Aorta (tissue), 5 donors: ENCODE data around the gene DIRAS3. TPM values are rescaled to one million over a fixed set of nuclear protein-coding genes. Genes with fewer than 3 reads are reported as not detected.

ENCODE experiments used
- ATAC-seq: fragments of 200-7000 bp; cut with Tn5 transposase; one replicate; pipeline ENCODE4 v1.9.1; 2022; ENCODE audit warnings: moderate library complexity; ENCODE audit not compliant: low FRiP score
- DNase-seq, 2 donors: peaks; one replicate each; pipeline ENCODE4 v3.0.0-alpha.2; 2020
- H3K27ac ChIP-seq, 2 donors: one replicate each; pipeline ENCODE4 v1.5.1; 2013; ENCODE audit warnings: low read length in 2 of 2, mild to moderate bottlenecking in 2 of 2, moderate library complexity in 2 of 2, control low read depth in 1 of 2, inconsistent platforms in 1 of 2, low read depth in 1 of 2
- H3K27me3 ChIP-seq, 2 donors: one replicate each; pipeline ENCODE4 v1.6.1; 2013; ENCODE audit warnings: control low read depth in 1 of 2, low read length in 1 of 2, mild to moderate bottlenecking in 1 of 2, moderate library complexity in 1 of 2; ENCODE audit not compliant: insufficient read depth in 2 of 2, control insufficient read depth in 1 of 2
- H3K36me3 ChIP-seq, 2 donors: one replicate each; pipeline ENCODE4 v1.6.1; 2013; ENCODE audit warnings: control low read depth in 1 of 2, low read length in 1 of 2, mild to moderate bottlenecking in 1 of 2; ENCODE audit not compliant: insufficient read depth in 2 of 2, control insufficient read depth in 1 of 2
- H3K4me1 ChIP-seq, 2 donors: one replicate each; pipeline ENCODE4 v1.6.1; 2013; ENCODE audit warnings: low read length in 2 of 2, control low read depth in 1 of 2, mild to moderate bottlenecking in 1 of 2, moderate library complexity in 1 of 2; ENCODE audit not compliant: insufficient read depth in 2 of 2, control insufficient read depth in 1 of 2
- H3K4me3 ChIP-seq, 2 donors: one replicate each; pipeline ENCODE4 v1.5.1; 2013; ENCODE audit warnings: low read length in 2 of 2, control low read depth in 1 of 2, mild to moderate bottlenecking in 1 of 2
- H3K9me3 ChIP-seq: one replicate; pipeline ENCODE4 v1.6.1; 2013; ENCODE audit warnings: mild to moderate bottlenecking, low read length; ENCODE audit not compliant: control insufficient read depth
- WGBS, 2 donors: extraction: QIAGEN DNeasy Blood & Tissue Kit; methylation state at CpG; one replicate each; pipeline ENCODE4 v1.1.7; 2013; 5-methylcytosine and 5-hydroxymethylcytosine counted together
- intact Hi-C, 2 donors: fragments of 100-400 bp; cut with DNase I; formaldehyde crosslinking; loops; one replicate each; pipeline versions ENCODE4 v1.14.2 to v1.15.0; 2022
- polyA plus RNA-seq, 2 donors: library from polyadenylated mRNA; stranded (reverse); fragments of 200-250 nt; gene quantifications; one replicate each; pipeline ENCODE4 v1.2.3, GENCODE V29; 2013
- total RNA-seq, 2 donors: library from RNA; stranded (reverse); fragmentation: NEBNext Ultra II Directional; extraction: Animal tissue kit (Norgen Biotek cat#: 25700); gene quantifications; one replicate each; pipeline ENCODE4 v1.2.1, GENCODE V29; 2021
- donor health status: healthy with polysubstance abuse.
- donor health status: Bipolar disorder and iron deficiency.
- donor health status: DM: no; HTN: no; CAD: no.
- donor health status: DM: no; HTN: no; CAD: no.
- donor health status: DM: yes; HTN: yes; CAD: no.

Gene DIRAS3
- total and polyA plus RNA-seq, 4 donors, result 2.1 to 9.3 (median 2.5) TPM

GRCh38 chr1:68045511-68046180, 4.8 kb downstream of the DIRAS3 start:
- H3K4me3 ChIP-seq, result no peak overlapping the region
- no peaks in the 10 kb centered on the region for H3K9me3 ChIP-seq
- intact Hi-C loops, result no loop called here
- DNase-seq (no peak), ATAC-seq (no peak)
- no peaks in the 10 kb centered on the region for H3K27me3 ChIP-seq
- no peak overlapping the region for H3K27ac ChIP-seq
- H3K4me1 ChIP-seq, result no peaks in the 10 kb centered on the region
- H3K36me3 ChIP-seq, result peaks cover 0 to 2% of the 10 kb centered on the region in 2 donors
- 98% methylated on average over 4 of the region's 4 CpGs for WGBS, 2 donors

- Histone ChIP-seq H3K27me3 (no peaks in the 10 kb centered on the region), H3K27ac (no peak overlapping the region), H3K36me3 (peaks cover 0 to 2% of the 10 kb centered on the region in 2 donors), H3K9me3 (peaks cover 2% of the 10 kb centered on the region), H3K4me3 (no peak overlapping the region), H3K4me1 (no peaks in the 10 kb centered on the region)
- intact Hi-C loops, result no loop called here
- DNase-seq (no peak), ATAC-seq (no peak)
- WGBS, 2 donors, result 96% methylated on average over 22 of the region's 22 CpGs
These were observed 6.9 kb downstream of the DIRAS3 start for GRCh38 chr1:68043443-68044090.

- no peak overlapping the region for H3K27ac ChIP-seq
- DNase-seq, result no peak
- no peaks in the 10 kb centered on the region for H3K27me3 ChIP-seq
- peaks cover 2% of the 10 kb centered on the region for H3K9me3 ChIP-seq
- no peak for ATAC-seq
- H3K4me1 ChIP-seq, result no peaks in the 10 kb centered on the region
- H3K36me3 ChIP-seq, result no peaks in the 10 kb centered on the region
- WGBS, 2 donors, result 57 to 65% methylated on average over 2 of the region's 2 CpGs
- no peak overlapping the region for H3K4me3 ChIP-seq
- intact Hi-C loops, result no loop called here
These were observed 13.5 kb downstream of the DIRAS3 start for GRCh38 chr1:68036946-68037345.

GRCh38 chr1:68029444-68029843, 21.0 kb downstream of the DIRAS3 start:
- Histone ChIP-seq H3K9me3 (no peaks in the 10 kb centered on the region), H3K27ac (no peak overlapping the region), H3K4me1 (no peaks in the 10 kb centered on the region), H3K36me3 (no peaks in the 10 kb centered on the region), H3K27me3 (no peaks in the 10 kb centered on the region), H3K4me3 (no peak overlapping the region)
- 91 to 94% methylated on average over 4 of the region's 4 CpGs for WGBS, 2 donors
- DNase-seq (no peak), ATAC-seq (no peak)
- intact Hi-C loops, result no loop called here

GRCh38 chr1:68028566-68028965, 21.9 kb downstream of the DIRAS3 start:
- no peaks in the 10 kb centered on the region for H3K9me3 ChIP-seq
- no peak overlapping the region for H3K27ac ChIP-seq
- H3K4me3 ChIP-seq, result no peak overlapping the region
- DNase-seq (no peak), ATAC-seq (no peak)
- no peaks in the 10 kb centered on the region for H3K36me3 ChIP-seq
- 88 to 90% methylated on average over 3 of the region's 3 CpGs for WGBS, 2 donors
- intact Hi-C loops, result no loop called here
- no peaks in the 10 kb centered on the region for H3K4me1 ChIP-seq
- no peaks in the 10 kb centered on the region for H3K27me3 ChIP-seq

GRCh38 chr1:68024635-68025338, 25.6 kb downstream of the DIRAS3 start:
- ATAC-seq, result no peak
- intact Hi-C loops, result no loop called here

GRCh38 chr1:68016381-68016780, 34.0 kb downstream of the DIRAS3 start:
- no peaks in the 10 kb centered on the region for H3K4me1 ChIP-seq
- DNase-seq, result no peak
- intact Hi-C loops, result loop anchor here in 1 of 2 donors (10.0 kb wide), 1 partner anchor 162 kb away; no protein-coding TSS in a partner anchor
- no peaks in the 10 kb centered on the region for H3K27me3 ChIP-seq
- no peak overlapping the region for H3K4me3 ChIP-seq
- no peaks in the 10 kb centered on the region for H3K36me3 ChIP-seq
- no peak overlapping the region for H3K27ac ChIP-seq
- no peak for ATAC-seq
- no peaks in the 10 kb centered on the region for H3K9me3 ChIP-seq
- 6 to 8% methylated on average over 2 of the region's 2 CpGs for WGBS, 2 donors

More at GRCh38 chr1:68024635-68025338, 25.6 kb downstream of the DIRAS3 start:
- no peak overlapping the region for H3K27ac ChIP-seq
- H3K4me1 ChIP-seq, result no peaks in the 10 kb centered on the region
- H3K36me3 ChIP-seq, result no peaks in the 10 kb centered on the region
- H3K9me3 ChIP-seq, result no peaks in the 10 kb centered on the region
- H3K27me3 ChIP-seq, result no peaks in the 10 kb centered on the region
- WGBS, 2 donors, result 84 to 89% methylated on average over 2 of the region's 2 CpGs
- H3K4me3 ChIP-seq, result no peak overlapping the region
- no peak for DNase-seq

GRCh38 chr1:68015971-68016370, 34.5 kb downstream of the DIRAS3 start:
- no peaks in the 10 kb centered on the region for H3K4me1 ChIP-seq
- H3K27me3 ChIP-seq, result no peaks in the 10 kb centered on the region
- 84 to 86% methylated on average over 3 of the region's 3 CpGs for WGBS, 2 donors
- DNase-seq (no peak), ATAC-seq (no peak)
- no peak overlapping the region for H3K27ac ChIP-seq
- intact Hi-C loops, result loop anchor here in 1 of 2 donors (10.0 kb wide), 1 partner anchor 161 kb away; no protein-coding TSS in a partner anchor
- H3K36me3 ChIP-seq, result no peaks in the 10 kb centered on the region
- no peaks in the 10 kb centered on the region for H3K9me3 ChIP-seq
- H3K4me3 ChIP-seq, result no peak overlapping the region
